Measurements from ENCODE around the gene DMBX1. TPM values are rescaled to one million over a fixed set of nuclear protein-coding genes. Genes with fewer than 3 reads are reported as not detected.

DMBX1 gene
- total RNA-seq, 1 donor from 2014 or later, result not detected

DNA sequence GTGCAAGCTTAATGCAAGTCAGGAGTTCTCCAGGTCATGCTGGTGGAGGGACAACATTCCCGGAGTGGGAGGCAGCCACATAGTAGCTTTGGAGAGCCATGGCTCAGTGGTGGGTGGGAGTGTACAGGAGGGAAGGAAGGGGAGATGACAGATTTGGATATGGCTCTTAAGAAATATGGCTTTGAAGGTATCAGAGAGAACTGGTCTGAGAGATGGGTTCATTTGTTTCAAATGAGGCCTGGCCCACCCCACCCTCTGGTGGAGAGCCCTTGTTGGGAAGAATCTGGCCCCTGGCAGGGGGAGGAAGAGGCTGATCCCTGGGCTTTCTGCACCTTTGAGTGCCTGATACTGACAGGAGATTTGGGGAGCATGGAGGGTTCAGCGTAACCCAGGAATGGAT, 6.1 kb downstream of the DMBX1 start:
- DNase-seq (no peak), ATAC-seq (ENCODE audit: low read depth) (no peak)
- H3K4me3 Mint-ChIP-seq, result no peak overlapping the region
- TF ChIP-seq, protein P1, sequence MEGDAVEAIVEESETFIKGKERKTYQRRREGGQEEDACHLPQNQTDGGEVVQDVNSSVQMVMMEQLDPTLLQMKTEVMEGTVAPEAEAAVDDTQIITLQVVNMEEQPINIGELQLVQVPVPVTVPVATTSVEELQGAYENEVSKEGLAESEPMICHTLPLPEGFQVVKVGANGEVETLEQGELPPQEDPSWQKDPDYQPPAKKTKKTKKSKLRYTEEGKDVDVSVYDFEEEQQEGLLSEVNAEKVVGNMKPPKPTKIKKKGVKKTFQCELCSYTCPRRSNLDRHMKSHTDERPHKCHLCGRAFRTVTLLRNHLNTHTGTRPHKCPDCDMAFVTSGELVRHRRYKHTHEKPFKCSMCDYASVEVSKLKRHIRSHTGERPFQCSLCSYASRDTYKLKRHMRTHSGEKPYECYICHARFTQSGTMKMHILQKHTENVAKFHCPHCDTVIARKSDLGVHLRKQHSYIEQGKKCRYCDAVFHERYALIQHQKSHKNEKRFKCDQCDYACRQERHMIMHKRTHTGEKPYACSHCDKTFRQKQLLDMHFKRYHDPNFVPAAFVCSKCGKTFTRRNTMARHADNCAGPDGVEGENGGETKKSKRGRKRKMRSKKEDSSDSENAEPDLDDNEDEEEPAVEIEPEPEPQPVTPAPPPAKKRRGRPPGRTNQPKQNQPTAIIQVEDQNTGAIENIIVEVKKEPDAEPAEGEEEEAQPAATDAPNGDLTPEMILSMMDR (IDR thresholded peaks at IDR 0.05), result no peak
- ChIA-PET CTCF (no interaction called here), POLR2A (no interaction called here)
- no peaks in the 10 kb centered on the region for H3K4me1 Mint-ChIP-seq
- no peak overlapping the region for H3K27ac Mint-ChIP-seq
- H3K27me3 Mint-ChIP-seq, result peaks cover 58% of the 10 kb centered on the region
- no peaks in the 10 kb centered on the region for H3K9me3 Mint-ChIP-seq
- intact Hi-C loops (cut with micrococcal nuclease), result no loop called here
- no peaks in the 10 kb centered on the region for H3K36me3 Mint-ChIP-seq (ENCODE audit: low read depth)

DNA sequence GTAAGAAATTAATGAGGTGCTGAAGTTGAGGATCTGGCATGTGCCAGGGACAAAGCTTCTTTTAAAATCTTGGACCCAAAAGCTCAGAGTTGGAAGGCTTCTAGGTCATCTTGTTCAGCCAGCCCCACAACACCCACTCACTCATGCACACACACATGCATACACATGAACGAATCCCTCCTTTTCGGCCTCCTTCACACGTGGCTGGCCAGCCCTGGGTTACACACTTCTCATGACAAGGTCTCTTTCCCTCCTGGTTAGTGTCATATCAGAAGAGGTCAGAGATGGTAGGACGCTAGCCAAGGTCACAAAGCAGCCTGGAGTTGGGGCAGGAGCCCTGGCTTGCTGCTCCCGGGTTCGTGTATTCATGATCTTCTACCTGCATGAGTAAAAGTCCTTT, 6.9 kb downstream of the DMBX1 start:
- TF ChIP-seq, protein P1 (IDR thresholded peaks at IDR 0.05), result no peak
- POLR2A ChIA-PET, result no interaction called here
- ATAC-seq (ENCODE audit: low read depth), result no peak
- Mint-ChIP-seq H3K36me3 (ENCODE audit: low read depth) (no peaks in the 10 kb centered on the region), H3K27me3 (peaks cover 57% of the 10 kb centered on the region), H3K27ac (no peak overlapping the region), H3K4me3 (no peak overlapping the region), H3K4me1 (no peaks in the 10 kb centered on the region), H3K9me3 (no peaks in the 10 kb centered on the region)
- CTCF ChIA-PET, result no interaction called here
- no peak for DNase-seq
- intact Hi-C loops (cut with micrococcal nuclease), result no loop called here

DNA sequence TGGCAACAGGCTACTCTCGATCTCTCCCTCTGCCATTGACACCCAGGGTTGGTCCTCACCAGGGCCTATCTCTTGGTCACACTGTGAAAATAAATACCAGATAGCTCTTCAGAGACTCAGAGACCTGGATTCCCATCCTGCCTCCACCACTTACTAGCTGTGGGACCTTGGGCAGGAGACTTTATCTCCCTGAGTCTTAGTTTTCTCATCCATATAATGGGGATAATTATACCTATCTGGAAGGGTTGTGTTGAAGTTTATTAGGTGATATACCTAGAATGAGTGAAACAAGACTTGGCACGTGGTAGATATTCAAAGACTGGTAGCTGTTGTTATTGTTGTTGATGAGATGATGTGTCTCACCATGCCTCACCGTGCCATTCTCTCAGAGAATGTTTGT, 7.4 kb downstream of the DMBX1 start:
- Mint-ChIP-seq H3K27ac (no peak overlapping the region), H3K4me1 (no peaks in the 10 kb centered on the region), H3K36me3 (ENCODE audit: low read depth) (no peaks in the 10 kb centered on the region), H3K27me3 (peaks cover 54% of the 10 kb centered on the region), H3K4me3 (no peak overlapping the region), H3K9me3 (no peaks in the 10 kb centered on the region)
- TF ChIP-seq, protein P1 (IDR thresholded peaks at IDR 0.05), result no peak
- ChIA-PET CTCF (no interaction called here), POLR2A (no interaction called here)
- no peak for DNase-seq
- ATAC-seq (ENCODE audit: low read depth), result no peak
- intact Hi-C loops (cut with micrococcal nuclease), result no loop called here

DNA sequence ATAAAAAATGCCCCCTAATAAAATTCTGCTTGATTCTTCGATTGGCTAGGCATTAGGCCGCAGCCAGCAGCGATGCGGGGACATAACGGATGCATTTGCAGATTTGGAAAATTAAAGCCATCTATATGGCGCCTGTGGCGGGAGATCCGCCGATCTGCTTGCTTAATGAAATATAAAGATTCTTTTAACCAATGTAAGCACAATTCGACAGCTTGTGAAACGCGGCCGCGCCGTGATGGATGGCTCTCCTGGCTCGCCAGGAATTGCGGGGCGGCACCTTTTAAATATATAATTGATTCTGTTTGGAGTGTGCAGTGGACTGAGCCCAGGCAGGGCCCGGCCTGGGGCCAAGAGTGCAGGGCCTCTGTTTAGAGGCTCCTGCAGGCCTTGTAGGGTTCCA, 8.0 kb downstream of the DMBX1 start:
- Mint-ChIP-seq H3K36me3 (ENCODE audit: low read depth) (no peaks in the 10 kb centered on the region), H3K27me3 (peaks cover 51% of the 10 kb centered on the region), H3K4me1 (no peaks in the 10 kb centered on the region), H3K9me3 (no peaks in the 10 kb centered on the region), H3K4me3 (no peak overlapping the region), H3K27ac (no peak overlapping the region)
- ChIA-PET POLR2A (no interaction called here), CTCF (no interaction called here)
- DNase-seq (no peak), ATAC-seq (ENCODE audit: low read depth) (no peak)
- intact Hi-C loops (cut with micrococcal nuclease), result no loop called here
- TF ChIP-seq, protein P1 (IDR thresholded peaks at IDR 0.05), result no peak

DNA sequence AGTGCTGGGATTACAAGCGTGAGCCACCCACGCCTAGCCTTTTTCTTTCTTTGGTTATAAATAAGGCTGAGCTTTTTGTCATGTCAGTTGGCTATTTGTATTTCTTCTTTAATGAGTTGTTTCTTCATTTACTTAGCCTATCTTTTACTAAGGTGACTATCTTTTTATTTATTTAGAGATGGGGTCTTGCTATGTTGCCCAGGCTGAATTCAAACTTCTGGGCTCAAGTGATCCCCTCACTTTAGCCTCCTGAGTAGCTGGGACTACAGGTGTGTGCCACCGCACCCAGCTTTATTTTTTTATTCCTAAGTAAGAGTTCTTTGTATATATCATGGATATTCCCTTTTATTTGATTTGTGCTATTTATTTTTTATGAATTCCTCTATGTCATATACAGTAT, 11.9 kb downstream of the DMBX1 start:
- Mint-ChIP-seq H3K4me3 (no peak overlapping the region), H3K27me3 (peaks cover 31% of the 10 kb centered on the region), H3K27ac (no peak overlapping the region), H3K36me3 (ENCODE audit: low read depth) (no peaks in the 10 kb centered on the region), H3K4me1 (no peaks in the 10 kb centered on the region), H3K9me3 (no peaks in the 10 kb centered on the region)
- intact Hi-C loops (cut with micrococcal nuclease), result no loop called here
- ATAC-seq (ENCODE audit: low read depth), result no peak
- no peak for DNase-seq
- ChIA-PET CTCF (no interaction called here), POLR2A (no interaction called here)
- TF ChIP-seq, protein P1 (IDR thresholded peaks at IDR 0.05), result no peak

Data from activated B cell treated with CpG ODN at 0.5 μM for 24 hours (primary cell).